Stromal cell of bone marrow (primary cell): ENCODE measurements around the gene ATP6V1B1.
"Not testable (repeated sequence)": the region's sequence is repeated elsewhere in the genome, so short reads cannot be mapped to it uniquely, and the experiment has no call there.

Source experiments
- DNase-seq: peaks from one replicate; pipeline ENCODE4 v3.0.0-alpha.2; 2012; ENCODE audit warnings: low read depth

The ATP6V1B1 gene

GRCh38 chr2:71011786-71012185, 76.1 kb downstream of the ATP6V1B1 start:
- DNase-seq, result not testable (repeated sequence)
